OCI-LY7 (cell line): ENCODE data around the gene MYH11.

Experiments used
- CTCF ChIP-seq: fragments of 200-600 bp; sonication (generic); conservative IDR thresholded peaks from 2 replicates; pipeline ENCODE4 v1.5.1; 2014; ENCODE audit warnings: mild to moderate bottlenecking, antibody characterized with exemption, low read length, moderate library complexity, mixed read lengths
- EZH2phosphoT487 ChIP-seq: fragments of 200-600 bp; sonication (generic); IDR thresholded peaks from 2 replicates; pipeline ENCODE4 v1.6.1; 2018; ENCODE audit warnings: low read depth, borderline replicate concordance, mild to moderate bottlenecking, mixed run types, antibody characterized with exemption, low read length, moderate library complexity, mixed read lengths

- TF ChIP-seq CTCF (no peak), EZH2phosphoT487 (no peak)
These were observed 25.1 kb upstream of the MYH11 start for GRCh38 chr16:15881794-15882379.
